H1 (cell line): ENCODE results near the gene CELF2.

ENCODE experiments used
- CTCF ChIP-seq, 3 experiments: IDR thresholded peaks; 1 replicate in 2 of 3; 2 replicates in 1 of 3; pipeline versions ENCODE4 v1.5.1 to v1.6.1; 2011; ENCODE audit warnings: low read length in 3 of 3, mild to moderate bottlenecking in 3 of 3, inconsistent platforms in 2 of 3, low read depth in 1 of 3, moderate library complexity in 1 of 3; ENCODE audit not compliant: insufficient read depth in 1 of 3; ENCODE audit errors: control extremely low read depth in 1 of 3
- EP300 ChIP-seq, 2 experiments: IDR thresholded peaks; 1 replicate in 1 of 2; 2 replicates in 1 of 2; pipeline ENCODE4 v1.6.1; 2011 to 2012; ENCODE audit warnings: low read depth in 2 of 2, low read length in 2 of 2, mild to moderate bottlenecking in 2 of 2, borderline replicate concordance in 1 of 2, inconsistent platforms in 1 of 2, moderate library complexity in 1 of 2
- GABPA ChIP-seq: IDR thresholded peaks from 2 replicates; pipeline ENCODE4 v1.6.1; 2011; ENCODE audit warnings: mild to moderate bottlenecking, low read length, moderate library complexity, borderline replicate concordance; ENCODE audit not compliant: insufficient read depth
- NANOG ChIP-seq: IDR thresholded peaks from 2 replicates; pipeline ENCODE4 v1.6.1; 2011; ENCODE audit warnings: low read length, low read depth, mild to moderate bottlenecking, inconsistent platforms; ENCODE audit not compliant: insufficient read depth, poor library complexity, severe bottlenecking
- POLR2A ChIP-seq, 2 experiments: IDR thresholded peaks; 1 replicate in 1 of 2; 2 replicates in 1 of 2; pipeline ENCODE4 v1.6.1; 2011; ENCODE audit warnings: low read depth in 2 of 2, low read length in 2 of 2, mild to moderate bottlenecking in 2 of 2; ENCODE audit errors: control extremely low read depth in 1 of 2
- SRF ChIP-seq: IDR thresholded peaks from 2 replicates; pipeline ENCODE4 v1.6.1; 2011; ENCODE audit warnings: mild to moderate bottlenecking, low read depth, low read length, moderate library complexity

- TF ChIP-seq GABPA = no peak
- TF ChIP-seq POLR2A (IDR thresholded peaks at IDR 0.05; ENCODE audit: control extremely low read depth in 1 of 2, low read depth in 2 of 2, low read length in 2 of 2) = no peak
- TF ChIP-seq EP300 (IDR thresholded peaks at IDR 0.05; ENCODE audit: borderline replicate concordance in 1 of 2, low read depth in 2 of 2, low read length in 2 of 2) = no peak
- no peak for TF ChIP-seq CTCF (IDR thresholded peaks at IDR 0.05; ENCODE audit: control extremely low read depth in 1 of 3, insufficient read depth in 1 of 3, low read depth in 1 of 3, low read length in 3 of 3)
- TF ChIP-seq NANOG = no peak
- TF ChIP-seq SRF = no peak
These were observed 246.8 kb downstream of the CELF2 start for GRCh38 chr10:11264296-11265048.
